Neuronal stem cell (in vitro differentiated cells): Measurements from ENCODE around the gene SMC5.

Experiments
- DNase-seq: peaks from one replicate; pipeline ENCODE4 v3.0.0-alpha.2; 2013; ENCODE audit warnings: low spot score
- H2AFZ ChIP-seq: one replicate; pipeline ENCODE4 v1.6.1; 2013; ENCODE audit warnings: mild to moderate bottlenecking, low read length, inconsistent platforms
- H2AK5ac ChIP-seq: 2 replicates; pipeline ENCODE4 v1.6.1; 2013; ENCODE audit warnings: low read depth, mild to moderate bottlenecking, inconsistent platforms, low read length, moderate library complexity, mixed read lengths
- H2BK120ac ChIP-seq: 2 replicates; pipeline ENCODE4 v1.6.1; 2013; ENCODE audit warnings: low read depth, mild to moderate bottlenecking, inconsistent platforms, low read length, moderate library complexity, mixed read lengths
- H2BK12ac ChIP-seq: one replicate; pipeline ENCODE4 v1.6.1; 2013; ENCODE audit warnings: low read length, inconsistent platforms
- H2BK15ac ChIP-seq: 2 replicates; pipeline ENCODE4 v1.6.1; 2013; ENCODE audit warnings: mild to moderate bottlenecking, low read length, inconsistent platforms, mixed read lengths
- H2BK5ac ChIP-seq: one replicate; pipeline ENCODE4 v1.6.1; 2013; ENCODE audit warnings: inconsistent platforms, mild to moderate bottlenecking, low read length, moderate library complexity
- H3K14ac ChIP-seq: one replicate; pipeline ENCODE4 v1.6.1; 2013; ENCODE audit warnings: low read length, inconsistent platforms
- H3K18ac ChIP-seq: 2 replicates; pipeline ENCODE4 v1.6.1; 2013; ENCODE audit warnings: low read length, inconsistent platforms
- H3K23ac ChIP-seq: 2 replicates; pipeline ENCODE4 v1.6.1; 2013; ENCODE audit warnings: low read depth, mild to moderate bottlenecking, mixed read lengths, low read length, inconsistent platforms; ENCODE audit not compliant: poor library complexity
- H3K27ac ChIP-seq: replicated peaks from 3 replicates; pipeline ENCODE4 v1.5.1; 2013; ENCODE audit warnings: low read length, inconsistent platforms
- H3K27me3 ChIP-seq, 3 experiments: 2 replicates each; pipeline ENCODE4 v1.6.1; 2013; ENCODE audit warnings: low read length in 3 of 3, mild to moderate bottlenecking in 2 of 3, inconsistent platforms in 1 of 3, low read depth in 1 of 3, mixed read lengths in 1 of 3, moderate library complexity in 1 of 3; ENCODE audit not compliant: control insufficient read depth in 3 of 3, insufficient read depth in 3 of 3
- H3K36me3 ChIP-seq, 2 donors: replicated peaks in 1 of 2; 2 replicates each; pipeline ENCODE4 v1.6.1; 2013; ENCODE audit warnings: low read length in 2 of 2; ENCODE audit not compliant: control insufficient read depth in 2 of 2, insufficient read depth in 2 of 2
- H3K4ac ChIP-seq: 2 replicates; pipeline ENCODE4 v1.6.1; 2013; ENCODE audit warnings: inconsistent platforms, mild to moderate bottlenecking, low read length, moderate library complexity
- H3K4me1 ChIP-seq, 2 donors: 1 replicate in 1 of 2; 2 replicates in 1 of 2; pipeline ENCODE4 v1.6.1; 2013; ENCODE audit warnings: low read length in 2 of 2, low read depth in 1 of 2; ENCODE audit not compliant: control insufficient read depth in 2 of 2, insufficient read depth in 1 of 2
- H3K4me2 ChIP-seq: one replicate; pipeline ENCODE4 v1.6.1; 2013; ENCODE audit warnings: mild to moderate bottlenecking, low read length, inconsistent platforms; ENCODE audit not compliant: insufficient read depth, poor library complexity, severe bottlenecking
- H3K4me3 ChIP-seq, 2 donors: 2 replicates each; pipeline ENCODE4 v1.5.1; 2013; ENCODE audit warnings: low read length in 2 of 2, mild to moderate bottlenecking in 2 of 2, inconsistent platforms in 1 of 2, moderate library complexity in 1 of 2
- H3K79me1 ChIP-seq: one replicate; pipeline ENCODE4 v1.6.1; 2013; ENCODE audit warnings: low read depth, mild to moderate bottlenecking, inconsistent platforms, low read length, moderate library complexity
- H3K9ac ChIP-seq: one replicate; pipeline ENCODE4 v1.6.1; 2013; ENCODE audit warnings: mild to moderate bottlenecking, low read depth, low read length, inconsistent platforms; ENCODE audit not compliant: poor library complexity
- H3K9me3 ChIP-seq, 2 donors: replicated peaks in 1 of 2; 2 replicates each; pipeline versions ENCODE3 to v1.6.1; 2013; ENCODE audit warnings: low read length in 2 of 2, mild to moderate bottlenecking in 2 of 2, inconsistent platforms in 1 of 2, low read depth in 1 of 2, mixed read lengths in 1 of 2, moderate library complexity in 1 of 2; ENCODE audit not compliant: control insufficient read depth in 2 of 2, insufficient read depth in 1 of 2
- H4K8ac ChIP-seq: one replicate; pipeline ENCODE4 v1.6.1; 2013; ENCODE audit warnings: low read depth, mild to moderate bottlenecking, inconsistent platforms, low read length, moderate library complexity
- H4K91ac ChIP-seq: one replicate; pipeline ENCODE4 v1.6.1; 2013; ENCODE audit warnings: low read length, low read depth, mild to moderate bottlenecking, inconsistent platforms; ENCODE audit not compliant: poor library complexity
- WGBS, 2 donors: extraction: QIAGEN DNeasy Blood & Tissue Kit; methylation state at CpG; one replicate each; pipeline ENCODE4 v1.1.7; 2013; ENCODE audit warnings: missing lambda C conversion rate in 2 of 2, mixed read lengths in 1 of 2; ENCODE audit not compliant: insufficient read length in 2 of 2, insufficient replicate concordance in 1 of 2; ENCODE audit errors: extremely low coverage in 2 of 2; 5-methylcytosine and 5-hydroxymethylcytosine counted together

Gene SMC5

DNA sequence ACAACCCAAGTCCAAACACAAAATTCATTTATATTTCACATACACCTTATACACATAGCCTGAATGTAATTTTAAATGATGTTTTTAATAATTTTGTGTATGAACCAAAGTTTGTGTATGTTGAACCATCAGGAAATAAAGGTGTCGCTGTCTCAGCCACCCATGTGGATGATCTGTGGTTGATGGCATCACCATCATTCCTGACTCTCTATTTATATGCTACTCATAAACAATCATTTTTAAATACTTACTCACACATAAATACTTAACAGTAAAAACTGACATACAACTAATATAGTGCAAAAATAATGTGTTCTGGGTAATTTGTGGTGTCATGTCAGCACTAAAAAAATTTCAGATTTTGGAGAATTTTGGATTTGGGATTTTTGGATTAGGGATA is 38.4 kb downstream of the SMC5 start:
- H3K36me3 ChIP-seq = peaks cover 8 to 95% of the 10 kb centered on the region in 2 donors
- no CpG with 5 or more reads among the region's 1 CpG for WGBS, 2 donors

GRCh38 chr9:70298245-70298771 is 39.5 kb downstream of the SMC5 start:
- DNase-seq = no peak
- H2AFZ ChIP-seq = no peak overlapping the region

More for the DNA sequence above, 38.4 kb downstream of the SMC5 start:
- Histone ChIP-seq H3K9me3 (peaks cover 0 to 23% of the 10 kb centered on the region in 2 donors), H3K18ac (no peak overlapping the region), H3K27me3 (no peaks in the 10 kb centered on the region), H3K23ac (no peak overlapping the region), H3K14ac (no peak overlapping the region), H3K4me3 (no peak overlapping the region), H3K27ac (no peak overlapping the region), H2BK12ac (no peak overlapping the region), H3K4ac (no peak overlapping the region), H2BK15ac (no peak overlapping the region), H3K4me1 (no peaks in the 10 kb centered on the region), H3K4me2 (no peak overlapping the region), H3K79me1 (no peaks in the 10 kb centered on the region), H3K9ac (no peak overlapping the region), H2BK120ac (no peak overlapping the region), H2BK5ac (no peak overlapping the region), H4K8ac (no peak overlapping the region), H2AFZ (no peak overlapping the region), H4K91ac (no peak overlapping the region), H2AK5ac (no peak overlapping the region)
- no peak for DNase-seq

GRCh38 chr9:70303268-70303667 is 44.5 kb downstream of the SMC5 start:
- Histone ChIP-seq H3K4me2 (no peak overlapping the region), H3K4ac (no peak overlapping the region), H4K8ac (no peak overlapping the region), H4K91ac (no peak overlapping the region), H3K36me3 (peaks cover 4 to 98% of the 10 kb centered on the region in 2 donors), H3K4me1 (no peaks in the 10 kb centered on the region), H2BK12ac (no peak overlapping the region), H3K14ac (no peak overlapping the region), H3K9ac (no peak overlapping the region), H2BK120ac (no peak overlapping the region), H3K27ac (no peak overlapping the region), H2AFZ (no peak overlapping the region), H3K4me3 (no peak overlapping the region), H3K9me3 (no peaks in the 10 kb centered on the region), H3K27me3 (no peaks in the 10 kb centered on the region), H2AK5ac (no peak overlapping the region), H2BK15ac (no peak overlapping the region), H3K79me1 (no peaks in the 10 kb centered on the region), H3K18ac (no peak overlapping the region), H2BK5ac (no peak overlapping the region), H3K23ac (no peak overlapping the region)
- WGBS, 2 donors = no CpG with 5 or more reads among the region's 5 CpGs
- DNase-seq = no peak

More at GRCh38 chr9:70298245-70298771, 39.5 kb downstream of the SMC5 start:
- Histone ChIP-seq H3K18ac (no peak overlapping the region), H2BK120ac (no peak overlapping the region), H3K36me3 (peaks cover 8 to 95% of the 10 kb centered on the region in 2 donors), H3K27me3 (no peaks in the 10 kb centered on the region), H3K9me3 (peaks cover 0 to 15% of the 10 kb centered on the region in 2 donors), H2BK15ac (no peak overlapping the region), H3K27ac (no peak overlapping the region), H2BK12ac (no peak overlapping the region), H2AK5ac (no peak overlapping the region), H2BK5ac (no peak overlapping the region), H3K4me3 (no peak overlapping the region), H3K23ac (no peak overlapping the region), H3K79me1 (no peaks in the 10 kb centered on the region), H3K9ac (no peak overlapping the region), H3K4me1 (no peaks in the 10 kb centered on the region), H3K14ac (no peak overlapping the region), H3K4me2 (no peak overlapping the region), H3K4ac (no peak overlapping the region), H4K8ac (no peak overlapping the region), H4K91ac (no peak overlapping the region)
- no CpG with 5 or more reads among the region's 1 CpG for WGBS, 2 donors

GRCh38 chr9:70304810-70305209 is 46.0 kb downstream of the SMC5 start:
- H3K9ac ChIP-seq = no peak overlapping the region
- no peak overlapping the region for H3K4me3 ChIP-seq
- no peak overlapping the region for H2BK12ac ChIP-seq
- no peak overlapping the region for H2AK5ac ChIP-seq
- H3K4ac ChIP-seq = no peak overlapping the region
- H3K36me3 ChIP-seq = peaks cover 10 to 98% of the 10 kb centered on the region in 2 donors
- no peak for DNase-seq
- no peak overlapping the region for H3K27ac ChIP-seq
- H3K14ac ChIP-seq = no peak overlapping the region
- no peaks in the 10 kb centered on the region for H3K4me1 ChIP-seq
- no peak overlapping the region for H4K91ac ChIP-seq
- H3K79me1 ChIP-seq = no peaks in the 10 kb centered on the region
- no peak overlapping the region for H2BK120ac ChIP-seq
- H3K18ac ChIP-seq = no peak overlapping the region
- no peak overlapping the region for H4K8ac ChIP-seq
- no peak overlapping the region for H3K23ac ChIP-seq
- H2AFZ ChIP-seq = no peak overlapping the region
- H3K9me3 ChIP-seq = peaks cover 0 to 5% of the 10 kb centered on the region in 2 donors
- no peak overlapping the region for H3K4me2 ChIP-seq
- H2BK15ac ChIP-seq = no peak overlapping the region
- no peaks in the 10 kb centered on the region for H3K27me3 ChIP-seq
- H2BK5ac ChIP-seq = no peak overlapping the region
